ENCODE measurements around the gene NLRP9.
"Not testable (repeated sequence)": the region's sequence is repeated elsewhere in the genome, so short reads cannot be mapped to it uniquely, and the experiment has no call there.

GRCh38 chr19:55758797-55759196 lies 20.6 kb upstream of the NLRP9 start, which contains the start of gene RFPL4A:
- not testable (repeated sequence) for TF ChIP-seq CTCF, POLR2A (IDR thresholded peaks at IDR 0.05)

Data from testis (tissue), 2 donors.